NCI-H774 (cell line): ENCODE data around the gene ABAT.

ENCODE experiments used
- DNase-seq: peaks from one replicate; lab custom pipeline; 2025; lab: John Stamatoyannopoulos, UW

ABAT gene

GRCh38 chr16:8674413-8675022 is at the start of gene ABAT:
ABAT (plus strand) TSS chr16:8674617; CDS start chr16:8735740, 61,123 bp downstream.
- peak; percentile 85 for DNase-seq

DNA sequence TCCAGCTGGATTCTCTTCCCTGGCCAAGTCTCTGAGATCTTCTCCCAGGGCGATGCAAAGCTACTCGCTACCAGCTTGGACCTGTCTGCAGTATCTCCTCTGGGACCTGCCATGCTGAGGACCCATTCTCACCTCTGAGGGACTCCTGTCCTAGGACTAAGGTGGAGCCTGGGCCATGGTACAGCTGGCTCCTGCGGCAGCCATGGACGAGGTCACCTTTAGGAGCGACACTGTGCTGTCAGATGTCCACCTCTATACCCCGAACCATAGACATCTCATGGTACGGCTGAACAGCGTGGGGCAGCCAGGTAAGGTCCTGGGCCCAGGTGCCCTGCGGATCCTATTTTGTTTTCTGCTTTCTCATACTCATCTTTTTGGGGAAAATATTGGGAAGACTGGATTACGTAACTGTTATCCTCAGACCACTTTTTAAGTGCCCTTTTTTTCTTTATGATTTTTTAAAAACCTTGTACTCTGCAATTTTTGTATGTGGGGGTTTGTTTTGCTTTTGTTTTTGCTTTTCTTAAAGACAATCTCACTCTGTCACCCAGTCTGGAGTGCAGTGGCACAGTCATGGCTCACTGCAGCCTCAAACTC is 48.8 kb upstream of the ABAT start:
- DNase-seq, result no peak

- DNase-seq, result no peak
Observed at GRCh38 chr16:8626946-8627345, 47.5 kb upstream of the ABAT start.

GRCh38 chr16:8627456-8627855 is 47.0 kb upstream of the ABAT start:
- no peak for DNase-seq

- no peak for DNase-seq
Observed at GRCh38 chr16:8628981-8629725, 45.3 kb upstream of the ABAT start.

DNA sequence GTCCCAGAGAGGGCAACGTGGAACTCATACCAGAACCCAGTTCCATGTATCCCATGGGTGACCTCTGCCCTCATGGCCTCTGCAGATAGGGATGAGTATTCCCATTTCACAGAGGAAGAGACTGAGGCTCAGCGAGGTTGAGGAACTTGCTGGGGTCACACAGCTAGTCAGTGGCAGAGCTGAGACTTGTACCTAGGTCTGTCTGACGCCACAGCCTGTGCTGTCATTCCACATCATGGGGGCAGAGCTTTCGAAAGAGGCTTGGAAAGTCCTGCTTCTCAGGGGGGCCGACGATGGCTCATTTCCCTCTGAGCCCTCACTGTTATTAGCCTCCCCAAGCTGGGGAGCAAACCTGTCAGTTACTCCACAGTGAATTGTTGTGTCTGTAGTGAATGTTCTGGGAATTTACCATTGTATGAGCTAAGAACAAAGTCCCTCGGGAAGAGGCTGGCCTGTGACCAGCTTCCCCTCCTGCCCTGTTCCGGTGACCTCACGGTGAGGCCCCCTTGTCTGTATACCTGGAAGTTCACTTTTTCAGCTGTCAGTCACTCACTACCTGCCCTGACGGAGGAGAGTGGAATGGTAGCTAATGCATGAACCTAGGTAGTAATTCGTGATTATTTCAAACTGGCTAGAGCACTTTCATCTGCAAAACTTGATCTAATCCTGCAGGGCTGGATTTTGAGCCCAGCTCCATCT is 44.0 kb upstream of the ABAT start:
- no peak for DNase-seq

- DNase-seq, result no peak
Observed at GRCh38 chr16:8631373-8631772, 43.0 kb upstream of the ABAT start.

GRCh38 chr16:8631818-8632465 is 42.5 kb upstream of the ABAT start:
- DNase-seq, result no peak

DNA sequence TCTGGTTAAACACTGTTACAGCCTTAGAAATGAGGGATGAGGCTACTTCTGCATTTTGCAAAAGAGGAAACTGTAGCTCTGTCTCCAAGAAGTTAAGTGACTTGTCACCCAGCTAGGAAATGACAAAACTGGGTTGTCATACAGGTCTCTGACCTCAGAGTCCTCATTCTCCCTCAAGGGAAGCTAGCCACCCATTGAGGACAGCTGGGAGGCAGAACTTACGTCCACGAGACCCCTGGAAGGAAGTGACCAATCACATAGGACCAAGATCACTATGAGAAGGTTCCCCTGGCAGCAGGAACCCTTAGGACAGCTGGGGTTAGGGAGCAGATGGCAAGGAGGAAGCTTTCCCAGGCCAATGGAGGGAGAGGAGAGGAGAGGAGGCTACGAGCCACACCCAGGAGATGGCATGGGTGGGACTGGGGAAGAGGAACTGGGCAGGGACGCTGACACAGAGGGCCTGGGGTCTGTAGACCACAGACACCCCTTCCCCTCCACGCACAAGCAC is 41.7 kb upstream of the ABAT start:
- DNase-seq, result no peak

DNA sequence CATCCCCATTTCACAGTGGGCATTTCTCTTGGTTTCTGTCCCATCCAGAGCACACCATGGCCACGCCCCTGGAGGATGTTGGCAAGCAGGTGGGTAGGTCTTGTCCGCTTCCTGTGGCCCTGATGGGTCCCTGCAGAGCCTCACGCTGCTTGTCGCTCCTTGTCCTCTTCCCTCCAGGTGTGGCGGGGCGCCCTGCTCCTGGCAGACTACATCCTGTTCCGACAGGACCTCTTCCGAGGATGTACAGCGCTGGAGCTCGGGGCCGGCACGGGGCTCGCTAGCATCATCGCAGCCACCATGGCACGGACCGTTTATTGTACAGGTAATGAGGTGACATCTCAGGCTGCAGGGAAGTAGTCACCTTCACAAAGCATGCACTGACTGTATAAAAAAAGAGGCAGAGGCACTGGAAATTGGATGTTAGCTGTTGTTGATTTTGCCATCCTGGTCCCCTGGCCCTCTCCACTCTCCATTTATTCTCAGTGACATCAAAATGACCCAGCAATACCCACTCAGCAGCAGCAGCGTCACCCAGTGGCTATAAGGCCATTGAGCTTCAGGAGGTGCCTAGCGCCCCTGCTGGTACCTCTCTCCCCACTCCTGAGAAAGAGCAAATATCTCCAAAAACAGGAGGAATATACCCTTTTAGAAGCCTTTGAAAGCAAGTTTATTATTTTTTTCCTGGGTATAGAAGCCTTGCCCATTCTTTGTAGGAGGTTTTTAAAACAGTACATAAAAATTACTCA is 39.3 kb upstream of the ABAT start:
- no peak for DNase-seq

DNA sequence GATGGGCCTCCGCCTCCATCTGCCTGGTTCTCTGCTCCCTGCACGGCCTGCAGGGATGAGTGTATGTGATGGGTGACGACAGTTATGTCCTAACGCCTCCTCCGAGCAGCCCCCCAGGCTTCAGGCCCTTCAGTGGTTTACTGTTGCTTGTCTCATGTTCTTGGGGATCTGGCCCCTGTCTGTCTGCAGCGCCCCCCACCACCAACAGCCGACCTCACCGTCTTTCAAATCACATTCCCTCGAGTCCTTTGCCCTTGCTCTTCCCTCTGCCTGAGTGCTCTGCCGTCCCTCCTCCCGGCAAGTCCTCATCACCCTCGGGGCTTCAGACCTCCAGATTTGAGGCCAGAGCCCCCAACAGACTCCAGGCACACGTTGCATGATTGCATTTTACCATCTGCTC is 34.7 kb upstream of the ABAT start:
- no peak for DNase-seq

DNA sequence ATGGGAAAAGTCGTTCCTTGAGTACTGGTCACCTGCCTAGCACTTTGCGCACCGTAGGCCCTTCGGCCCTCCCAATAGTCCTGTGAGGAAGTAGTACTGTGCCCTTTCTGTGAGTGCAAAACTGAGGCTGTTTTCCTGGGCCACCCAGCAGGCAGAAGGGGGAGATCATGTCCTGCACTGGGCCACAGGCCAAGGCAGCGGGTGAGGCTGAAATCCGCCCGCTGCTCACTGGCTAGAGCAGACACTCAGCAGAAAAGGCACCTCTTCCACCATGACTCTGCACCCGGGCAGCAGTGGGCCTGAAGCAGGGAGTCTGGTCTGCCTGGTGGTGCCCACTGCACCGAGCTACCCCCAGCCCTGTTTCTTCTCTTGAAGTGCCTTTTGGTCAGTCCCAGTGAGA is 32.7 kb upstream of the ABAT start:
- no peak for DNase-seq

DNA sequence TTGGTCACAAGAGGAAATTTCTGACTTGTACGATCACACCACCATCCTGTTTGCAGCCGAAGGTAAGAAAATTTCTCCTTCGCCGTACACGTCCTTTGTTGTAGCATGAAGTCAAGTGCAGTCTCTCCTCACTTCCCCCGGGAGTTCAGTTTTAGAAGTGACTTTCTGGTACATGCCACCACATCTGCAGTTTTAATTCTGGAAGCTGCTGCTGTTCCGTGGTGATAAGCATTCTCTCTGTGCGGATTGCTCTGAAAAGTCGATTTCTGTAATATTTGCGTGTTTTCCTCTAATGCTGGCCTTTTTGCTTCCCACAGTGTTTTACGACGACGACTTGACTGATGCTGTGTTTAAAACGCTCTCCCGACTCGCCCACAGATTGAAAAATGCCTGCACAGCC is 32.3 kb upstream of the ABAT start:
- no peak for DNase-seq

- DNase-seq, result no peak
Observed at GRCh38 chr16:8644211-8645140, 29.9 kb upstream of the ABAT start.

- DNase-seq, result no peak
Observed at GRCh38 chr16:8645141-8645521, 29.3 kb upstream of the ABAT start.

DNA sequence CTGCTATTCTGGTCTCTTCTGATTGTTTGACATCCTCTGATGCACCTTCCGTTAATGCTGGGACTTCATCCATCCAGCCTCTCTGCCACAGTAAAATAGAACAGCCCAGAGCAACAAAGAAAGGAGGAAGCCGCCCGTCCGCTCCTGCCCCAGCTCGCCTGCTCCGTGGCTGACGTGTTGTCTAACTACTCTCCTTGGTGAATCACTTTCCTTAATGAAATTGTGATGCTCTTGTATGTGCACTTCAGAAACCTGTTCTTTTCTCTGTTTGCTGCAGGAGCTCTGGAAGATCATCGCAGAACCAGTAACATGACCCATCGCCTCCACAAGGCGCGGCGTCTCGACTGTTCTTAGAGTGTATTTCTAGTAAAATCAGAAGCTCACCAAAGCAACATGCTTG is 28.6 kb upstream of the ABAT start:
- DNase-seq, result no peak

GRCh38 chr16:8646326-8647053 is 27.9 kb upstream of the ABAT start:
- no peak for DNase-seq

GRCh38 chr16:8647721-8648318 is 26.6 kb upstream of the ABAT start:
- no peak for DNase-seq

DNA sequence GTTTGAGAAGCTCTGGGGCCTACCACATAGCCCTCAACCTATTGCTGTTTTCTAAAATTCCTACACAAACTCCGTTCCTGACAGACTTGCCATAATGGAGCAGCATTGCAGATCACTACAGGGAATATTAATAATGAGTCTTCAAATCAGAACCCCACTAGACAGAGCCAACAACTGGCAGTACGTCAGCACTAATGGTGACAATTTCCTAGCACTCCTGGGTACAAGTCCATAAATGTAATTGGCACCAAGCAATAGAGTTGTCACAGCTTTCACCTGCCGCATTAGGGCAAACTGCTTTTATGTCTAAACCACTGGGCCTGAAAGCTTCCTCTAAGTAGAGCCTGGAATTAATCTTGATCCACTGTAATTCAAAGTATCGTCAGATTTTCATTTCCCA is 25.5 kb upstream of the ABAT start:
- no peak for DNase-seq
